Neural progenitor cell (in vitro differentiated cells): ENCODE data around the gene CRIP1. TPM values are rescaled to one million over a fixed set of nuclear protein-coding genes. Genes with fewer than 3 reads are reported as not detected.

Experiments used
- DNase-seq: peaks from one replicate; pipeline ENCODE4 v3.0.0-alpha.2; 2016; ENCODE audit warnings: low spot score
- H2AFZ ChIP-seq: fragments of 200-600 bp; sonication (generic); replicated peaks from 2 replicates; pipeline ENCODE4 v1.6.1; 2016; ENCODE audit warnings: antibody characterized with exemption
- H3F3A ChIP-seq: fragments of 200-600 bp; sonication (generic); 2 replicates; pipeline ENCODE4 v1.6.1; 2016; ENCODE audit warnings: antibody characterized with exemption, low read depth
- H3K27ac ChIP-seq: fragments of 200-600 bp; sonication (generic); 2 replicates; pipeline ENCODE4 v1.5.1; 2016; ENCODE audit warnings: mild to moderate bottlenecking
- H3K27me3 ChIP-seq: fragments of 200-600 bp; sonication (generic); 2 replicates; pipeline ENCODE4 v1.6.1; 2016; ENCODE audit warnings: mild to moderate bottlenecking, moderate library complexity
- H3K36me3 ChIP-seq: fragments of 200-600 bp; sonication (generic); 2 replicates; pipeline ENCODE4 v1.5.1; 2016
- H3K4me1 ChIP-seq: fragments of 200-600 bp; sonication (generic); 2 replicates; pipeline ENCODE4 v1.6.1; 2016; ENCODE audit warnings: mixed run types
- H3K4me2 ChIP-seq: fragments of 200-600 bp; sonication (generic); 2 replicates; pipeline ENCODE4 v1.6.1; 2016
- H3K4me3 ChIP-seq: fragments of 200-600 bp; sonication (generic); 2 replicates; pipeline ENCODE4 v1.5.1; 2016
- H3K79me2 ChIP-seq: fragments of 200-600 bp; sonication (generic); 2 replicates; pipeline ENCODE4 v1.6.1; 2016; ENCODE audit warnings: low read depth
- H3K9ac ChIP-seq: fragments of 200-600 bp; sonication (generic); 2 replicates; pipeline ENCODE4 v1.6.1; 2016
- H3K9me3 ChIP-seq: fragments of 200-600 bp; sonication (generic); 2 replicates; pipeline ENCODE4 v1.5.1; 2016; ENCODE audit warnings: low read depth
- H4K20me1 ChIP-seq: fragments of 200-600 bp; sonication (generic); 2 replicates; pipeline ENCODE4 v1.6.1; 2016; ENCODE audit warnings: low read depth
- H3K27ac Mint-ChIP-seq: 3 replicates; pipeline ENCODE4 v1.8.0; 2021; ENCODE audit warnings: mixed read lengths
- H3K27me3 Mint-ChIP-seq: 2 replicates; pipeline ENCODE4 v1.8.0; 2022; ENCODE audit warnings: low read depth, mild to moderate bottlenecking, inconsistent platforms, moderate library complexity, mixed read lengths; ENCODE audit not compliant: insufficient read depth
- H3K36me3 Mint-ChIP-seq: 3 replicates; pipeline ENCODE4 v1.8.0; 2021; ENCODE audit warnings: mixed read lengths
- H3K4me1 Mint-ChIP-seq: 3 replicates; pipeline ENCODE4 v1.8.0; 2021; ENCODE audit warnings: mixed read lengths
- H3K4me3 Mint-ChIP-seq: 3 replicates; pipeline ENCODE4 v1.8.0; 2021; ENCODE audit warnings: mild to moderate bottlenecking, moderate library complexity, mixed read lengths
- H3K9me3 Mint-ChIP-seq: 3 replicates; pipeline ENCODE4 v1.8.0; 2020; ENCODE audit warnings: mixed read lengths
- CTCF ChIP-seq: fragments of 200-600 bp; sonication (generic); IDR thresholded peaks from 2 replicates; pipeline ENCODE4 v1.5.1; 2017; ENCODE audit warnings: antibody characterized with exemption, mild to moderate bottlenecking
- EZH2 ChIP-seq: fragments of 200-600 bp; sonication (generic); IDR thresholded peaks from 2 replicates; pipeline ENCODE4 v1.6.1; 2017; ENCODE audit warnings: antibody characterized with exemption, mild to moderate bottlenecking, moderate library complexity
- EZH2phosphoT487 ChIP-seq: fragments of 200-600 bp; sonication (generic); IDR thresholded peaks from 2 replicates; pipeline ENCODE4 v1.6.1; 2017; ENCODE audit warnings: antibody characterized with exemption
- total RNA-seq: library from RNA; depleted of rRNA; stranded (reverse); fragments of >200 nt; gene quantifications from 2 replicates; pipeline ENCODE4 v1.2.3, GENCODE V29; 2015; ENCODE audit warnings: low replicate concordance

The CRIP1 gene
- total RNA-seq, 1 donor from 2014 or later: not detected

- Histone ChIP-seq H3K27me3 (peaks cover 1% of the 10 kb centered on the region), H3K9me3 (no peaks in the 10 kb centered on the region), H3K79me2 (no peaks in the 10 kb centered on the region), H3F3A (peaks cover 16% of the 10 kb centered on the region), H2AFZ (no peak overlapping the region), H3K36me3 (no peaks in the 10 kb centered on the region), H3K27ac (no peak overlapping the region), H4K20me1 (peaks cover 42% of the 10 kb centered on the region), H3K4me1 (peaks cover 15% of the 10 kb centered on the region), H3K4me3 (no peak overlapping the region), H3K9ac (no peak overlapping the region), H3K4me2 (no peak overlapping the region)
- Mint-ChIP-seq H3K36me3 (no peaks in the 10 kb centered on the region), H3K9me3 (no peaks in the 10 kb centered on the region), H3K27me3 (no peaks in the 10 kb centered on the region), H3K4me1 (peaks cover 11% of the 10 kb centered on the region), H3K4me3 (no peak overlapping the region), H3K27ac (no peak overlapping the region)
- DNase-seq: no peak
- TF ChIP-seq EZH2phosphoT487 (no peak), CTCF (no peak), EZH2 (no peak)
Observed at GRCh38 chr14:105469456-105470349, 17.0 kb upstream of the CRIP1 start.

GRCh38 chr14:105470350-105471296, 16.1 kb upstream of the CRIP1 start:
- Histone ChIP-seq H3K4me2 (no peak overlapping the region), H3F3A (peaks cover 26% of the 10 kb centered on the region), H3K9ac (no peak overlapping the region), H3K4me1 (peaks cover 23% of the 10 kb centered on the region), H4K20me1 (peaks cover 46% of the 10 kb centered on the region), H3K36me3 (no peaks in the 10 kb centered on the region), H3K27ac (peak overlapping the region; percentile 46), H3K27me3 (peaks cover 10% of the 10 kb centered on the region), H3K4me3 (no peak overlapping the region), H3K79me2 (no peaks in the 10 kb centered on the region), H2AFZ (no peak overlapping the region), H3K9me3 (no peaks in the 10 kb centered on the region)
- no peak for TF ChIP-seq EZH2phosphoT487
- TF ChIP-seq EZH2: no peak
- TF ChIP-seq CTCF: no peak
- no peak overlapping the region for H3K27ac Mint-ChIP-seq
- H3K4me1 Mint-ChIP-seq: peaks cover 11% of the 10 kb centered on the region
- DNase-seq: no peak
- no peak overlapping the region for H3K4me3 Mint-ChIP-seq
- no peaks in the 10 kb centered on the region for H3K9me3 Mint-ChIP-seq
- H3K27me3 Mint-ChIP-seq: peaks cover 1% of the 10 kb centered on the region
- H3K36me3 Mint-ChIP-seq: no peaks in the 10 kb centered on the region

GRCh38 chr14:105471297-105471821, 15.3 kb upstream of the CRIP1 start:
- peaks cover 15% of the 10 kb centered on the region for H3K4me1 Mint-ChIP-seq

More at GRCh38 chr14:105471297-105471821, 15.3 kb upstream of the CRIP1 start:
- Mint-ChIP-seq H3K36me3 (no peaks in the 10 kb centered on the region), H3K27me3 (peaks cover 2% of the 10 kb centered on the region), H3K27ac (no peak overlapping the region), H3K9me3 (no peaks in the 10 kb centered on the region), H3K4me3 (no peak overlapping the region)
- Histone ChIP-seq H3K27me3 (peaks cover 18% of the 10 kb centered on the region), H3K36me3 (no peaks in the 10 kb centered on the region), H3K9ac (no peak overlapping the region), H3K4me3 (no peak overlapping the region), H3F3A (peaks cover 31% of the 10 kb centered on the region), H4K20me1 (peaks cover 51% of the 10 kb centered on the region), H3K9me3 (no peaks in the 10 kb centered on the region), H2AFZ (no peak overlapping the region), H3K4me2 (no peak overlapping the region), H3K4me1 (peaks cover 30% of the 10 kb centered on the region), H3K79me2 (no peaks in the 10 kb centered on the region), H3K27ac (peak overlapping the region; percentile 46)
- TF ChIP-seq EZH2phosphoT487: no peak
- peak; percentile 47 for TF ChIP-seq CTCF
- no peak for TF ChIP-seq EZH2
- peak; percentile 73 for DNase-seq
